ENCODE results near the gene TSEN2.
A peak's percentile ranks its signal among the peaks of the same experiment; 100 is the strongest.

TSEN2 gene

GRCh38 chr3:12499474-12499873 is 15.2 kb downstream of the TSEN2 start:
- peaks cover 40 to 81% of the 10 kb centered on the region in 2 experiments for H3K36me3 ChIP-seq (ENCODE audit: control insufficient read depth in 1 of 2, insufficient read depth in 2 of 2, low read depth in 1 of 2, low read length in 2 of 2)
- no peaks in the 10 kb centered on the region for H3K4me1 ChIP-seq (ENCODE audit: control insufficient read depth, insufficient read depth, low read depth, low read length)
- no peak overlapping the region for H3K4ac ChIP-seq (ENCODE audit: low read depth in 1 of 2, low read length in 2 of 2)
- H3K79me1 ChIP-seq (replicated peaks; ENCODE audit: low read length, poor library complexity, severe bottlenecking): peaks cover 10% of the 10 kb centered on the region
- peak overlapping the region in 1 of 2 experiments; percentile 7 for H2BK12ac ChIP-seq (ENCODE audit: low read length in 2 of 2)
- H4K91ac ChIP-seq (ENCODE audit: low read length): no peak overlapping the region
- H2BK120ac ChIP-seq (ENCODE audit: low read depth, low read length): no peak overlapping the region
- WGBS: 98% methylated on average over 5 of the region's 5 CpGs
- no peak for DNase-seq
- H2AFZ ChIP-seq (ENCODE audit: low read depth, low read length): no peak overlapping the region
- H3K14ac ChIP-seq (ENCODE audit: low read length in 2 of 2): no peak overlapping the region
- no peak overlapping the region for H3K18ac ChIP-seq (ENCODE audit: low read depth in 1 of 2, low read length in 2 of 2)
- no peaks in the 10 kb centered on the region for H3K27me3 ChIP-seq (ENCODE audit: control insufficient read depth in 1 of 2, insufficient read depth in 1 of 2, low read length in 2 of 2)
- H4K8ac ChIP-seq (ENCODE audit: low read length): no peak overlapping the region
- H3K9me3 ChIP-seq (ENCODE audit: control insufficient read depth, low read length): no peaks in the 10 kb centered on the region
- no peak overlapping the region for H2AK5ac ChIP-seq (ENCODE audit: low read length, severe bottlenecking)
- no peak overlapping the region for H3K4me2 ChIP-seq (ENCODE audit: low read length, poor library complexity, severe bottlenecking)
- no peak overlapping the region for H3K4me3 ChIP-seq (ENCODE audit: insufficient read depth in 1 of 2, low read depth in 1 of 2, low read length in 2 of 2)
- no peak overlapping the region for H3K23ac ChIP-seq (ENCODE audit: low read length in 2 of 2)
- H3K27ac ChIP-seq (ENCODE audit: low read length, poor library complexity, severe bottlenecking): no peak overlapping the region
- no peak overlapping the region for H2BK5ac ChIP-seq (ENCODE audit: low read depth, low read length, poor library complexity, severe bottlenecking)
- no peak overlapping the region for H3K9ac ChIP-seq (ENCODE audit: low read length)
- no peak overlapping the region for H2BK15ac ChIP-seq (ENCODE audit: low read depth, poor library complexity, severe bottlenecking)

GRCh38 chr3:12501360-12502020 is 17.2 kb downstream of the TSEN2 start:
- Histone ChIP-seq H3K27ac (ENCODE audit: low read length, poor library complexity, severe bottlenecking) (no peak overlapping the region), H3K9ac (ENCODE audit: low read length) (peak overlapping the region; percentile 10), H2BK120ac (ENCODE audit: low read depth, low read length) (no peak overlapping the region), H3K4ac (ENCODE audit: low read depth in 1 of 2, low read length in 2 of 2) (peak overlapping the region in 1 of 2 experiments; percentile 56), H3K79me1 (replicated peaks; ENCODE audit: low read length, poor library complexity, severe bottlenecking) (peaks cover 10% of the 10 kb centered on the region), H3K4me3 (ENCODE audit: insufficient read depth in 1 of 2, low read depth in 1 of 2, low read length in 2 of 2) (no peak overlapping the region), H3K23ac (ENCODE audit: low read length in 2 of 2) (no peak overlapping the region), H3K4me2 (ENCODE audit: low read length, poor library complexity, severe bottlenecking) (no peak overlapping the region), H2BK12ac (ENCODE audit: low read length in 2 of 2) (no peak overlapping the region), H4K91ac (ENCODE audit: low read length) (no peak overlapping the region), H2BK5ac (ENCODE audit: low read depth, low read length, poor library complexity, severe bottlenecking) (no peak overlapping the region), H3K36me3 (ENCODE audit: control insufficient read depth in 1 of 2, insufficient read depth in 2 of 2, low read depth in 1 of 2, low read length in 2 of 2) (peaks cover 37 to 82% of the 10 kb centered on the region in 2 experiments), H3K4me1 (ENCODE audit: control insufficient read depth, insufficient read depth, low read depth, low read length) (no peaks in the 10 kb centered on the region), H3K9me3 (ENCODE audit: control insufficient read depth, low read length) (no peaks in the 10 kb centered on the region), H2AFZ (ENCODE audit: low read depth, low read length) (no peak overlapping the region), H2BK15ac (ENCODE audit: low read depth, poor library complexity, severe bottlenecking) (no peak overlapping the region), H3K18ac (ENCODE audit: low read depth in 1 of 2, low read length in 2 of 2) (no peak overlapping the region), H3K27me3 (ENCODE audit: control insufficient read depth in 1 of 2, insufficient read depth in 1 of 2, low read length in 2 of 2) (no peaks in the 10 kb centered on the region), H4K8ac (ENCODE audit: low read length) (no peak overlapping the region), H2AK5ac (ENCODE audit: low read length, severe bottlenecking) (no peak overlapping the region), H3K14ac (ENCODE audit: low read length in 2 of 2) (no peak overlapping the region)
- 66% methylated on average over 7 of the region's 7 CpGs for WGBS
- DNase-seq: peak; percentile 91

- no peak overlapping the region for H4K91ac ChIP-seq (ENCODE audit: low read length)
- H3K4ac ChIP-seq (ENCODE audit: low read depth in 1 of 2, low read length in 2 of 2): no peak overlapping the region
- H3K36me3 ChIP-seq (ENCODE audit: control insufficient read depth in 1 of 2, insufficient read depth in 2 of 2, low read depth in 1 of 2, low read length in 2 of 2): peaks cover 24 to 65% of the 10 kb centered on the region in 2 experiments
- no peak overlapping the region for H2AK5ac ChIP-seq (ENCODE audit: low read length, severe bottlenecking)
- H3K18ac ChIP-seq (ENCODE audit: low read depth in 1 of 2, low read length in 2 of 2): no peak overlapping the region
- no peak overlapping the region for H2BK15ac ChIP-seq (ENCODE audit: low read depth, poor library complexity, severe bottlenecking)
- H3K14ac ChIP-seq (ENCODE audit: low read length in 2 of 2): no peak overlapping the region
- no peak overlapping the region for H3K23ac ChIP-seq (ENCODE audit: low read length in 2 of 2)
- H4K8ac ChIP-seq (ENCODE audit: low read length): no peak overlapping the region
- H3K27me3 ChIP-seq (ENCODE audit: control insufficient read depth in 1 of 2, insufficient read depth in 1 of 2, low read length in 2 of 2): no peaks in the 10 kb centered on the region
- H2BK120ac ChIP-seq (ENCODE audit: low read depth, low read length): no peak overlapping the region
- no peaks in the 10 kb centered on the region for H3K9me3 ChIP-seq (ENCODE audit: control insufficient read depth, low read length)
- no peak overlapping the region for H3K27ac ChIP-seq (ENCODE audit: low read length, poor library complexity, severe bottlenecking)
- H3K4me1 ChIP-seq (ENCODE audit: control insufficient read depth, insufficient read depth, low read depth, low read length): peaks cover 6% of the 10 kb centered on the region
- no peak overlapping the region for H3K9ac ChIP-seq (ENCODE audit: low read length)
- peaks cover 6% of the 10 kb centered on the region for H3K79me1 ChIP-seq (replicated peaks; ENCODE audit: low read length, poor library complexity, severe bottlenecking)
- no peak overlapping the region for H3K4me3 ChIP-seq (ENCODE audit: insufficient read depth in 1 of 2, low read depth in 1 of 2, low read length in 2 of 2)
- WGBS: 96% methylated on average over 18 of the region's 18 CpGs
- DNase-seq: no peak
- no peak overlapping the region for H2BK5ac ChIP-seq (ENCODE audit: low read depth, low read length, poor library complexity, severe bottlenecking)
- H2BK12ac ChIP-seq (ENCODE audit: low read length in 2 of 2): peak overlapping the region in 1 of 2 experiments; percentile 3
- no peak overlapping the region for H3K4me2 ChIP-seq (ENCODE audit: low read length, poor library complexity, severe bottlenecking)
- H2AFZ ChIP-seq (ENCODE audit: low read depth, low read length): no peak overlapping the region
Observed at GRCh38 chr3:12503126-12503957, 19.1 kb downstream of the TSEN2 start.

GRCh38 chr3:12506201-12506709 is 22.0 kb downstream of the TSEN2 start:
- WGBS: 100% methylated on average over 5 of the region's 5 CpGs
- no peak overlapping the region for H3K9ac ChIP-seq (ENCODE audit: low read length)
- H3K9me3 ChIP-seq (ENCODE audit: control insufficient read depth, low read length): no peaks in the 10 kb centered on the region
- H2BK5ac ChIP-seq (ENCODE audit: low read depth, low read length, poor library complexity, severe bottlenecking): no peak overlapping the region
- H3K79me1 ChIP-seq (replicated peaks; ENCODE audit: low read length, poor library complexity, severe bottlenecking): peaks cover 11% of the 10 kb centered on the region
- no peaks in the 10 kb centered on the region for H3K27me3 ChIP-seq (ENCODE audit: control insufficient read depth in 1 of 2, insufficient read depth in 1 of 2, low read length in 2 of 2)
- H3K4me1 ChIP-seq (ENCODE audit: control insufficient read depth, insufficient read depth, low read depth, low read length): peaks cover 12% of the 10 kb centered on the region
- no peak overlapping the region for H4K8ac ChIP-seq (ENCODE audit: low read length)
- H3K4me3 ChIP-seq (ENCODE audit: insufficient read depth in 1 of 2, low read depth in 1 of 2, low read length in 2 of 2): no peak overlapping the region
- H3K23ac ChIP-seq (ENCODE audit: low read length in 2 of 2): no peak overlapping the region
- DNase-seq: no peak
- H3K18ac ChIP-seq (ENCODE audit: low read depth in 1 of 2, low read length in 2 of 2): no peak overlapping the region
- peaks cover 16 to 44% of the 10 kb centered on the region in 2 experiments for H3K36me3 ChIP-seq (ENCODE audit: control insufficient read depth in 1 of 2, insufficient read depth in 2 of 2, low read depth in 1 of 2, low read length in 2 of 2)
- H2AK5ac ChIP-seq (ENCODE audit: low read length, severe bottlenecking): peak overlapping the region; percentile 67
- H3K4me2 ChIP-seq (ENCODE audit: low read length, poor library complexity, severe bottlenecking): no peak overlapping the region
- no peak overlapping the region for H3K4ac ChIP-seq (ENCODE audit: low read depth in 1 of 2, low read length in 2 of 2)
- no peak overlapping the region for H3K27ac ChIP-seq (ENCODE audit: low read length, poor library complexity, severe bottlenecking)
- H4K91ac ChIP-seq (ENCODE audit: low read length): no peak overlapping the region
- no peak overlapping the region for H3K14ac ChIP-seq (ENCODE audit: low read length in 2 of 2)
- H2AFZ ChIP-seq (ENCODE audit: low read depth, low read length): no peak overlapping the region
- no peak overlapping the region for H2BK12ac ChIP-seq (ENCODE audit: low read length in 2 of 2)
- H2BK120ac ChIP-seq (ENCODE audit: low read depth, low read length): no peak overlapping the region
- H2BK15ac ChIP-seq (ENCODE audit: low read depth, poor library complexity, severe bottlenecking): no peak overlapping the region

Data from mesenchymal stem cell (in vitro differentiated cells and primary cell).